GM15510 (cell line): ENCODE measurements around the gene MVB12B.

Experiments used
- POLR2A ChIP-seq: IDR thresholded peaks from 3 replicates; pipeline ENCODE4 v1.6.1; 2011; ENCODE audit warnings: borderline replicate concordance; ENCODE audit not compliant: insufficient read length; ENCODE audit errors: extremely low read depth

The MVB12B gene

DNA sequence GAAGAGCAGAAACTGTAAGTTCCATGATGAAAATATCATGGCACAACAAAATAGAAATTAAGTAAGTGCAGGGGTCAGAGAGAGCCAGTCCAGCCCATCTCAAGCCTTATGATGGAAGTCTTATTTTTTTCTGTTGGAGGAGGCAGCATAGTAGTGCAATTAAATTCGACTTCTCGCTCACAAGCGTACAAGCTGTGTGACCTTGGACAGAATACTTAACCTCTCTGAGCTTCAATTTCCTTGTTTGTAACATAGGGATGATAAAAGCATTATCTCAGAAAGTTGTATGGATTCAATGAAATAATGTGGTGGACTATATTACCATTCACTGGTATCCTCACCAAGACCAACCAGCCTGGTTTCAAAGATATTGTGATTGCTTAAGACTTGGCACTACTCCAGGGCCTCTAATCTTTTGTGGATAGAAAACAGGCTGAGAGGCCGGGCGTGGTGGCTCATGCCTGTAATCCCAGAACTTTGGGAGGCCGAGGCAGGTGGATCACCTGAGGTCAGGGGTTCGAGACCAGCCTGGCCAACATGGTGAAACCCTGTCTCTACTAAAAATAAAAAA, 26.8 kb upstream of the MVB12B start:
- TF ChIP-seq POLR2A = no peak

DNA sequence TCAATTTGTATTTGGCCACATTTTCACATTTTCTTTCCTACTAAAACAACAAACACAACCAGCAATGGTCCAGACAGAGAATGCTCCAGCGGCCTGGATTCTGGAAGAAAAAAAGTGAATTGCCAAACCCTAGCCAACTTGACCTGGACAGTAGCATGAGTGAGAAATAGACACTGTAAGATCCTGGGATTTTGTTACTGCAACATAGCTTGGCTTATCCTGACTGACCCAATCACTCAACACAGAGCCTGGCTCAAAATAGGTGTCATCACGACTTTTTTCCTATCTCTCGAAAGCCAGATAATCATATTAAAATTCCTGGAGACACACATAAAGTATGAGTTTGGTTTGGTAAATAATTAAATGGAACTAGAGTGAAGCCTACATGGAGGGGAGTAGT, 25.4 kb upstream of the MVB12B start:
- no peak for TF ChIP-seq POLR2A

DNA sequence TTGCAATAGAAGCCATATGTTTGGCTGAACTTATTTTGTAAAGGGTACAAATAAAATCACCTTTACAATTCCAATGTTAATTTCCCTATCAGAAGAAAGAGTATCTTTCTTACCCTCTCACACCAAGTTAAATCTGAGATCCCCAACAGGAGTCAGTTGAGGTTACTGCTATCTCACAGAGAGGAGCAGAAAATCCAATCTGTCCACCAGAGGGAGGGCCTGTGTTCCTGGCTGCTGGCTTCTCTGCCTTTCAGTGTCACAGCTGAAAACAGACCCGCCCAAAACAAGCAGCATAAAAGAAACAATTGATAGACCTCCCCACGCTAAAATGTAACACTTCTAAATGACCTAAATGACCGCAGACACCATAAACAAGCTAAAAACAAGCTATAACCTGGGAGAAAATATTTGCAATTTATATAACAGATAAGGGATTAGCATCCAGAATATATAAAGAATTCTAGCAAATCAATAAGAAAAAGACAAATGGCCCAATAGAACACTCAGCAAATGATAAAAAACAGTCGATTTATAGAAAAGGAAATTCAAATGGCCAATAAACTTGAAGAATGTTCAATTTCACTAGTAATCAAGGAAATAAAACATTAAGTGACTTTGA, 24.5 kb upstream of the MVB12B start:
- TF ChIP-seq POLR2A = no peak

DNA sequence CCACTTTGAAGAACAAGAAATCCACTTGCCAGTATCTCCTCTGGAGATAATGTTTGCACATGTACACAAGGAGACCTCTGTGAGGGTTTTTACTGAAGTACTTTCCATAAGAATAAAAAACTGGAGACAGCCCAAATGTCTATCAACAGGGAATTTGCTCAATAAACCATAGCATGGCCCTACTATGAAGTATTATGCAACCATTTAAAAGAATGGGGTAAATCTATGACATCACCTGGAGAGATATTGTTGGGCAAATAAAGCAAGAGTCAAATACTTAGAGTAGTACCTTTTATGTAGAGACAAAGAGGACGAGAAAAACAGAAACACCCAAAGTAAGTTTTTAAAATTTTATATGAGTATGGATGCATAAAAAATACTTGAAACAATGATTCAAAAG, 23.9 kb upstream of the MVB12B start:
- TF ChIP-seq POLR2A = no peak

DNA sequence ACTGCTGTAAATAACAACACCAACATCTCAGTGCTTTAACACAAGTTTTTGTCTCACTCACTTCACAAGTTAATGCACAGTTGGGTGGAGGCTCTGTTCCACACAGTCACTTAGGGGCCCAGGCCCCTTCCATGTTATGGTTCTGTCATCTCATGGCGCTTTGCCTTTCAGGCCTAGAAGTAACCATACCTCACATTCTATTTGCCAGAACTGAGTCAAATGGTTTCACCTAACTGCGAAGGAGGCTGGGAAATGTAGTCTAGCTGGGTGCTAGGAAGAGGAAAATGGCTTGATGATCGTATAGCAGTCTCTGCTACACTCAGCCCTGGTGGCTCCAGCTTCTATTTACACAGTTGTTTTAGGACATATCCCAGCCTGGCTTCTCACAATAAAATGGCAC, 23.1 kb upstream of the MVB12B start:
- TF ChIP-seq POLR2A = no peak

DNA sequence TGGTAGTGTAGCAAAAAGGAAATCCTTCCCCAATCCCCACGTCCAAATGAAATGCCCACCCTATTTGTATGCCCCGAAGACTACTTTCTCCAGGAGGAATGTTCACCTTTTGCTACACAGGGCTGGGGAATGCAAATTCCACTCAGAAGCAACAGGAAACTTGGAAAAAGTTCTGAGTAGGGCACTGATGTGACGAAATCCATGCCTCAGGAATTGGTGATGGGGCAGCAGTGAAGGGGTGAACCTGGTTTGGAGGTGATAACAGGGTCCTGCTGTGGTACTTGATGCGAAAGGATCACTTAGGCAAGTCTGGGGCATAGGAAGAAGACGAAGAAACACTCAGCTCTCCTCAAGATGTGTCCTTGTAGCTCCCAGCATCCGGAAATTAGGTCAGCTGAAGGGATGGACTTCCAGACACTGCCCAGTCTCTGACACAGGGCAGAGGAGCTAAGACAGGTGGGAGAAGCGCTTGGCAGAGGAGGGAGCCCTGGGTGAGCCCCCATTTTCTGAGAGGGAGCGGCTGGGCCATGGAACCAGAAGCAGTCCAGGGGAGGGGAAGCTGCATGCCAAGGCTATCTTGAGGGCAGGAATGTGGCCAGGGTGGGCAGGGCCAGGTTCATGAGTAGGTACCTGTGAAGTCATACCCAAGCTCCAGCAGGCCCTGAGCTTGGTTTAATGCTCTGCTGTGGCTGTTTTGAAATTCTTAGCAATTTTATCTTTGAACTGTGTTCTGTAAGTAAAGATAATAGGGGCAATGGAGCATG, 22.2 kb upstream of the MVB12B start:
- no peak for TF ChIP-seq POLR2A

DNA sequence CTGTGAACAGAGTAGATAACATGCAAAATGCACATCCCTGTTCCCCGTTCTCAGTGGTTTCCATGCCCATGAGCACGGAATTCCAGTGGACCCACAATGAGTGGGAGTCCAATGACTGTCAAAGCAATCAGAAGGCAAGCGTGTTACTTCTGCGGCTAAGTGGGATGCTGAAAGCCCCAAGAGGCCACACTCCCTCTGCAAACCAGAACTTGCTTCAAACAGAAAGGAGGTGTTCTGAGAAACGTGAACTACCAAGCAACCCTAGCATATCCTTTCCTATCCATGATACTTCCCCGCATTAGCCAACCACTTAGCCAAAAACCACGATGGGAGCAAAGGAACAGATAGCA, 21.7 kb upstream of the MVB12B start:
- TF ChIP-seq POLR2A = no peak

DNA sequence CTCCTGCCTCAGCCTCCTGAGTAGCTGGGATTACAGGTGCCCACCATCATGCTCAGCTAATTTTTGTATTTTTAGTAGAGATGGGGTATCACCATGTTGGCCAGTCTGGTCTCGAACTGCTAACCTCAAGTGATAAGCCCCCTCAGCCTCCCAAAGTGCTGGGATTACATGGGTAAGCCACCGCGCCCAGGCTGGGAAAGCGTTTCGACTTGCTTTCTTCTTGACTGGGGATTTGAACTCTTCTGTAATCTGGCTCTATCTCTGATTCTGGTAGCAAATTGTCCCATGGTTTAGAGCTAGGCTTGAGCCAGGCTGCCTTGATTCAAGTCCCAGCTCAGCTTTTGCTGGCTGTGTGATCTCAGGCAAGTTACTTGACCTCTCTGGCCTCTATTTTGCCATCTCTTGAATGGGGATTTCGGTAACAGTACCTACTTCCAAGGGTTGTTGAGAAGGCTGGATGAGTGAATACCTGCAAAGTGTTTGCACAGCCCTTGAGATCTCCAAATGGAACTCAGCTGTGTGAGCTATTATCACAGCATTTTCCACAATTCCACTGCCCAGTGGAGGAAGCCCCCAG, 20.5 kb upstream of the MVB12B start:
- no peak for TF ChIP-seq POLR2A

DNA sequence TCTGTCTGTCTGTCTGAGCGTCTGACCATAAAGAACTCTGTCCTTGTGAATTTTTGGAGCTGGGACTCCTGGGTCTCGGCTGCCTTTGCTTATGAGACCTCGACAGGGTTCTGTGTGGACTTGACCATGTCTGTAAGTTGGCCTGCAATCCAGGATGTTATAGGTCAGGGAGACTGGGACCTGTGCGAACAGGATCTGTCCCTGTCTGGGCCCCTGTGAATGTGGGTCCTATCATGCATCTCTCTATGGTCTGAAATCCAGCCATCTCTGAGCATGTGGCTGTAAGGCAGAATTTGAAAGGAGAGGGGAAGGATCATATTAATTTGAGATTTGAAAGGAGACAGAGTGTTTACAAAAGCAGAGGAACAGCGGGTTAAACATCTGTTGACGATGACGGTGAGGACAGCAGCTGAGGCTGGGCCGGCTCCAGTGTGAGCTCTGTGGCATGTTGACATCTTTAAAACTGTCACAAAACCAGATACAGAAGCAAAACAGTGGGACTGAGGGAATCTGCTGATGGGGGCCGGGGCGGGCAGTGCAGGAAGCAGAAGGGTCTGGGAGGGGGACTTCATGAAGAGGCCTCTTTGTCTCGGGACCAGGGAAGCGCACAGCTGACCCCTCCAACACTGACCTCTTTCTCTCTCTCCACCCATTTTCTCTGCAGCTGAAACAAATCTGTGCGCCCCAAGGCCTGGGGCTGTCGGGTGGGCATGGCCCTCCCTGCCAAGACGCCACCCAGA, 19.1 kb upstream of the MVB12B start:
- no peak for TF ChIP-seq POLR2A

DNA sequence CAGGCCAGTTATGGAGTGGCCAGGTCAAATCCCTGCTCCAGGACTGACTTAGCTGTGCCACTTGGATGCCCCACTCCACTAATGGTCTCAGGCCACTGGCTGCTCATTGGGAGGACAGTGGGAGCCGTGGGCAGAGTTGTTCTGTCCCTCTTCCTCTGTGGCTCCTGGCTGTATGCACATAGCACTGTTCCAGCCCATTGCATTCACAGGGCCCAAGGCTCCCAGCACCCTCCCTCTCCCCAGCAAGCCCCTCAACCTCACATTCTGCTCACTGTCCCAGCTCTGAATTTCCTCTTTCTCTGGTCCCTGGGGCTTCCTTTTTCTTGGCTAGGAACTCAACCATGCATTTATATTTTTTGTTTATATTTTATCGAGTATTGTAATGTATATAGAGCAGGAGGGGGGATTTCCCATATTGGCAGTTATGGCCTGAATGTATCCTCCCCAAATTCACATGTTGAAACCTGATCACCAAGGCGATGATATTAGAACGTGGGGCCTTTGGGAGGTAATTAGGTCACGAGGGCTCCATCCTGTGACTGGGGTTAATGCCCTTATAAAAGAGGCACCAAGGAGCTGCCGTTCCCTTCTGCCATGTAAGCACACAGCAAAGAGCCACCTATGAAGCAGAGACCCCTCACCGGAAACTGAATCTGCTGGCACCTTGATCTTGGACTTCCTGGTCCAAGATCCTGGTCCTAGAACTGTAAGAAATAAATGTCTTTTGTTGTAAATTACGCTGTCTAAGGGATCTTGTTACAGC, 17.0 kb upstream of the MVB12B start:
- no peak for TF ChIP-seq POLR2A

DNA sequence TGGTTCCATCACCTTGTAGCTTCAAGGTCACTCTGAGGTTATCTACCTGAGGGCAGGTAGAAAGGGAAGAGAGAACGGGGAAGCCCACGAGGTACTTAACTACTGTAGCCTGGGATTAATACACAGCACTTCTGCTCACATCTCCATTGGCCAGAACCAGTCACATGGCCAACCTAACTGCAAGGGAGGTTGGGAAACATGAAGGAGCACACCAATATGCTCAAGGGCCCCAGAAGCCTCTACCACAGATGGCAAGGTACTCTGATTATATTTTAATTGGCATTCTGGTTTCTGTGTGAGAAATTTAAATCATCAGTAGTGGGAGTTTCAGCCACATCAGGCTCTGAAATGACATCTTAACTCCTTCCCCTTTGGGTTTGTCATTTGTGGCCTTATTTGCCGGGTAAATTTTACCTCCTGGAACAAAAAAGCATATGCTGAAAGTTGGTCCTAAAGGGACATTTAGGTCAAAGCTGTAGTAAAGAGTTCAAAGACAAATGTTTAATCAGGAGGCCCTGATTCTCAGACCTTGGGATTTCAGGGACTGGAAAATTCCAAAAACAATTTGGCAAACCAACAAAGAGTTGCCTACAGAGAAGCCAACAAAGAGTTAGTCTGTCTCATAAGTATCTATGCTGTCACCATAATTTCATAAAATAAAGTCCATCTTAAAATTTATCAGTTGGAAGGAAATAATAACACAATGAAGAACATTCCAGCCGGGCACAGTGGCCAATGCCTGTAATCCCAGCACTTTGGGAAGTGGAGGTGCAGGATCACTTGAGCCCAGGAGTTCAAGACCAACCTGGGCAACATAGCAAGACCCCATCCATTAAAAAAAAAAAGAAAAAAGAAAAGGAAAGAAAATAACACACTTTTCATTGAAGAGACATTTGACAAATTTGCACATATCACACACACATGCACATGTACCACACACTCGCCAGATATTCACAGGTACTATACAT, 13.8 kb upstream of the MVB12B start:
- no peak for TF ChIP-seq POLR2A

DNA sequence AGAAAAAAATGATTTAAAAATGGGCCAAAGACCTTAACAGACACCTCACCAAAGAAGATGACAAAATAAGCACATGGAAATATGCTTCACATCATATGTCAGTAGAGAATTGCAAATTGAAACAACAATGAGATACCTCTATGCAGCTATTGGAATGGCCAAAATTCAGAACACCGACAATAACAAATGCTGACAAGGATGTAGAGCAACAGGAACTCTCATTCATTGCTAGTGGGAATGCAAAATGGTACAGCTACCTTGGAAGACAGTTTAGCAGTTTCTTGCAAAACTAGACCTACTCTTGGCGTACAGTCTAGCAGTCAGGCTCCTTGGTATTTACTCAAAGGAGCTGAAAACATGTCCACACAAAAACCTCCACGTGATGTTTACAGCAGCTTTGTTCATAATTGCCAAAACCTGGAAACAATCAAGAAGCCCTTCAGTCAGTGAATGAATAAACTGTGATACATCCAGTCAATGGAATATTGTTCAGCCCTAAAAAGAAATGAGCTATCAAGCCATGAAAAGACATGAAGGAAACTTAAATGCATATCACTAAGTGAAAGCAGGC, 10.5 kb upstream of the MVB12B start:
- TF ChIP-seq POLR2A = no peak

DNA sequence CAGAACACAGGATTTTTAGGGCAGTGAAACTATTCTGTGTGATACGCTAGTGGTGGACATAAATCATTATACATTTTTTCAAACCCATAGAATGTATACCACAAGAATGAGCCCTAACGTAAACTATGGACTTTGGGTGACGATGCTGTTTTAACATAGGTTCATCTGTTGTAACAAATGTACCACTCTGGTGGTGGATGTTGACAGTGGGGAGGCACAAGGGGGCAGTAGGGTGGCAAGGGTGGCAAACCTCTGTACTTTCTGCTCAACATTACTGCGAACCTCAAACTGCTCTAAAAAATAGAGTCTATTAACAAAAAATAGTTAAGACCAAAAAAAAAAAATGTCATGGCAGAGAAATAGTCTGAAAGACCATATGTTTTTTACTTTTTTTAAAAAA, 9.1 kb upstream of the MVB12B start:
- TF ChIP-seq POLR2A = no peak
